ENCODE measurements around the gene GPD1L.

DNA sequence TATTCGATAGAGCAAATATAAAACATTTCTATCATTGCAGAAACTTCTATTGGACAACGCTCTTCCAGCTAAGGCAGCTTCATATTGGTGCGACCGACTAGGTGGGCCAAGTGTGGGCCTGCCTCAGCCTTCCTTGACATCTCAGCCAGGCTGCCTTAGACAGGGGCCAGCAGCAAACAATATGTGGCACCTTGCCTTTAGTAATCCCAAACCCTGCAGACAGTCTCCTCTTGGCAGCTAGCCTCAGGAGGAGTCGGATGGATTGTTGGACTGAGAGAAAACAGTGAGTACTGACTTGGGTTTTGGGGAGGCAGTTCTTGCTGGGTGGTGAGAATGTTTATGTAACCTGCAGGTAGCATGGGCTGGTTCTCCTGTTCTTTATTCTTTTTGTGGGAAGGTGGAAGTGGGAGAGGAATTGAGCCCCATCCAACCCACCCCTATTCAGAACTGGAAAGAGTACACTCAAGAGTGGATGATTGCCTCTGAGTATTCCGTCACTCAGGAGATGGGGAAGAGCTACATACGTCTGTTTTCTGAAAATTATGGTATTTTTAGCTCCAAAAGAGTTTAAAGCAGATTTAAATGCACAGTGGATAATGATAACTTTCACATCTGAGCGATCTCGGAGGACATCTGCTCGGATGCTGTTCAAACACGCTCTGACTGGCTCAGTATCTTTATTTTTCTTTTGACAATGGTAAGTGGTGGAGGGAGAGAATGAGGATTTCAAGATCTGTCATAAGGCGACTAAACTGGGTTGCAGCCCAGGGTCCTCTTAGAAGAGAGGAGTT lies 47.2 kb downstream of the GPD1L start:
- TF ChIP-seq, protein P1, sequence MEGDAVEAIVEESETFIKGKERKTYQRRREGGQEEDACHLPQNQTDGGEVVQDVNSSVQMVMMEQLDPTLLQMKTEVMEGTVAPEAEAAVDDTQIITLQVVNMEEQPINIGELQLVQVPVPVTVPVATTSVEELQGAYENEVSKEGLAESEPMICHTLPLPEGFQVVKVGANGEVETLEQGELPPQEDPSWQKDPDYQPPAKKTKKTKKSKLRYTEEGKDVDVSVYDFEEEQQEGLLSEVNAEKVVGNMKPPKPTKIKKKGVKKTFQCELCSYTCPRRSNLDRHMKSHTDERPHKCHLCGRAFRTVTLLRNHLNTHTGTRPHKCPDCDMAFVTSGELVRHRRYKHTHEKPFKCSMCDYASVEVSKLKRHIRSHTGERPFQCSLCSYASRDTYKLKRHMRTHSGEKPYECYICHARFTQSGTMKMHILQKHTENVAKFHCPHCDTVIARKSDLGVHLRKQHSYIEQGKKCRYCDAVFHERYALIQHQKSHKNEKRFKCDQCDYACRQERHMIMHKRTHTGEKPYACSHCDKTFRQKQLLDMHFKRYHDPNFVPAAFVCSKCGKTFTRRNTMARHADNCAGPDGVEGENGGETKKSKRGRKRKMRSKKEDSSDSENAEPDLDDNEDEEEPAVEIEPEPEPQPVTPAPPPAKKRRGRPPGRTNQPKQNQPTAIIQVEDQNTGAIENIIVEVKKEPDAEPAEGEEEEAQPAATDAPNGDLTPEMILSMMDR (IDR thresholded peaks at IDR 0.05 in 4 of 5, conservative IDR thresholded peaks at IDR 0.05 in 1 of 5) = no peak
- no peak for TF ChIP-seq POLR2A (IDR thresholded peaks at IDR 0.05)

All from gastrocnemius medialis (tissue), 4 donors.